ENCODE data around the gene SULT1A1.
"Not testable (repeated sequence)": the region's sequence is repeated elsewhere in the genome, so short reads cannot be mapped to it uniquely, and the experiment has no call there.

DNA sequence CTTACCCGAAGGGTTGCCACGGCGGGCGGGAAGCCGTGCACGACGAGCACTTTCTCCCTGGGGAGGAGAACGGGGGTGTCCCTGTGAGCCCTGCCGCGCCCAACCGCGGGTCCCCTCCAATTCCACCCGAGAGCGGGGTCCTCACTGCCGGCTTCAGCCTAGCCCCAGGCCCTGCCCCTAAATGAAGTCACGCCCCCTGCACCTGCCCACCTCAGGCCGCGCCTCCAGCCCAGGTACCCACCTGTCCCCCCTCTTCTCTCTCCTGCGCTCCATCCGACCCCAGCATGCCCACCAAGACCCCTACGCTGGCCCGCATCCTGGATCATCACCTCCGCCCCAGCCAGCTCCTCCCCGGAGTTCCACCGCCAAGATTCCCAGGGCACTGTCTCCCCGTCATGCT lies 4.1 kb upstream of the SULT1A1 start:
- TF ChIP-seq, protein P1, sequence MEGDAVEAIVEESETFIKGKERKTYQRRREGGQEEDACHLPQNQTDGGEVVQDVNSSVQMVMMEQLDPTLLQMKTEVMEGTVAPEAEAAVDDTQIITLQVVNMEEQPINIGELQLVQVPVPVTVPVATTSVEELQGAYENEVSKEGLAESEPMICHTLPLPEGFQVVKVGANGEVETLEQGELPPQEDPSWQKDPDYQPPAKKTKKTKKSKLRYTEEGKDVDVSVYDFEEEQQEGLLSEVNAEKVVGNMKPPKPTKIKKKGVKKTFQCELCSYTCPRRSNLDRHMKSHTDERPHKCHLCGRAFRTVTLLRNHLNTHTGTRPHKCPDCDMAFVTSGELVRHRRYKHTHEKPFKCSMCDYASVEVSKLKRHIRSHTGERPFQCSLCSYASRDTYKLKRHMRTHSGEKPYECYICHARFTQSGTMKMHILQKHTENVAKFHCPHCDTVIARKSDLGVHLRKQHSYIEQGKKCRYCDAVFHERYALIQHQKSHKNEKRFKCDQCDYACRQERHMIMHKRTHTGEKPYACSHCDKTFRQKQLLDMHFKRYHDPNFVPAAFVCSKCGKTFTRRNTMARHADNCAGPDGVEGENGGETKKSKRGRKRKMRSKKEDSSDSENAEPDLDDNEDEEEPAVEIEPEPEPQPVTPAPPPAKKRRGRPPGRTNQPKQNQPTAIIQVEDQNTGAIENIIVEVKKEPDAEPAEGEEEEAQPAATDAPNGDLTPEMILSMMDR (IDR thresholded peaks at IDR 0.05; ENCODE audit: low read depth, low read length, poor library complexity, severe bottlenecking), result not testable (repeated sequence)
- not testable (repeated sequence) for TF ChIP-seq EZH2phosphoT487 (IDR thresholded peaks at IDR 0.05; ENCODE audit: borderline replicate concordance, low read length)
